H1 (cell line): ENCODE results near the gene TPRG1L.

Experiments used
- EP300 ChIP-seq, 2 experiments: IDR thresholded peaks; 1 replicate in 1 of 2; 2 replicates in 1 of 2; pipeline ENCODE4 v1.6.1; 2011 to 2012; ENCODE audit warnings: low read depth in 2 of 2, low read length in 2 of 2, mild to moderate bottlenecking in 2 of 2, borderline replicate concordance in 1 of 2, inconsistent platforms in 1 of 2, moderate library complexity in 1 of 2
- JUN ChIP-seq: IDR thresholded peaks from 2 replicates; pipeline ENCODE4 v1.6.1; 2011; ENCODE audit warnings: low read depth, mild to moderate bottlenecking, improper control_type of control experiment, low read length
- TF ChIP-seq, protein P1 (sequence below), 3 experiments: IDR thresholded peaks; 1 replicate in 2 of 3; 2 replicates in 1 of 3; pipeline versions ENCODE4 v1.5.1 to v1.6.1; 2011; ENCODE audit warnings: low read length in 3 of 3, mild to moderate bottlenecking in 3 of 3, inconsistent platforms in 2 of 3, low read depth in 1 of 3, moderate library complexity in 1 of 3; ENCODE audit not compliant: insufficient read depth in 1 of 3; ENCODE audit errors: control extremely low read depth in 1 of 3

GRCh38 chr1:3641046-3641760 is 16.4 kb downstream of the TPRG1L start:
- TF ChIP-seq, protein P1, sequence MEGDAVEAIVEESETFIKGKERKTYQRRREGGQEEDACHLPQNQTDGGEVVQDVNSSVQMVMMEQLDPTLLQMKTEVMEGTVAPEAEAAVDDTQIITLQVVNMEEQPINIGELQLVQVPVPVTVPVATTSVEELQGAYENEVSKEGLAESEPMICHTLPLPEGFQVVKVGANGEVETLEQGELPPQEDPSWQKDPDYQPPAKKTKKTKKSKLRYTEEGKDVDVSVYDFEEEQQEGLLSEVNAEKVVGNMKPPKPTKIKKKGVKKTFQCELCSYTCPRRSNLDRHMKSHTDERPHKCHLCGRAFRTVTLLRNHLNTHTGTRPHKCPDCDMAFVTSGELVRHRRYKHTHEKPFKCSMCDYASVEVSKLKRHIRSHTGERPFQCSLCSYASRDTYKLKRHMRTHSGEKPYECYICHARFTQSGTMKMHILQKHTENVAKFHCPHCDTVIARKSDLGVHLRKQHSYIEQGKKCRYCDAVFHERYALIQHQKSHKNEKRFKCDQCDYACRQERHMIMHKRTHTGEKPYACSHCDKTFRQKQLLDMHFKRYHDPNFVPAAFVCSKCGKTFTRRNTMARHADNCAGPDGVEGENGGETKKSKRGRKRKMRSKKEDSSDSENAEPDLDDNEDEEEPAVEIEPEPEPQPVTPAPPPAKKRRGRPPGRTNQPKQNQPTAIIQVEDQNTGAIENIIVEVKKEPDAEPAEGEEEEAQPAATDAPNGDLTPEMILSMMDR (IDR thresholded peaks at IDR 0.05; ENCODE audit: control extremely low read depth in 1 of 3, insufficient read depth in 1 of 3, low read depth in 1 of 3, low read length in 3 of 3) = no peak
- TF ChIP-seq EP300 (IDR thresholded peaks at IDR 0.05; ENCODE audit: borderline replicate concordance in 1 of 2, low read depth in 2 of 2, low read length in 2 of 2) = no peak
- TF ChIP-seq JUN = no peak
